GM12875 (cell line): ENCODE measurements around the gene SLN.

ENCODE experiments used
- H3K4me3 ChIP-seq: one replicate; pipeline ENCODE4 v1.5.1; 2011; ENCODE audit warnings: low read depth, low read length, control low read depth
- TF ChIP-seq, protein P1 (sequence below): IDR thresholded peaks from 2 replicates; pipeline ENCODE4 v1.5.1; 2011; ENCODE audit warnings: low read depth, mild to moderate bottlenecking, control low read depth, inconsistent platforms, low read length, moderate library complexity, borderline replicate concordance; ENCODE audit not compliant: insufficient read depth

Gene SLN

GRCh38 chr11:107688322-107688918, 23.4 kb downstream of the SLN start:
- TF ChIP-seq, protein P1, sequence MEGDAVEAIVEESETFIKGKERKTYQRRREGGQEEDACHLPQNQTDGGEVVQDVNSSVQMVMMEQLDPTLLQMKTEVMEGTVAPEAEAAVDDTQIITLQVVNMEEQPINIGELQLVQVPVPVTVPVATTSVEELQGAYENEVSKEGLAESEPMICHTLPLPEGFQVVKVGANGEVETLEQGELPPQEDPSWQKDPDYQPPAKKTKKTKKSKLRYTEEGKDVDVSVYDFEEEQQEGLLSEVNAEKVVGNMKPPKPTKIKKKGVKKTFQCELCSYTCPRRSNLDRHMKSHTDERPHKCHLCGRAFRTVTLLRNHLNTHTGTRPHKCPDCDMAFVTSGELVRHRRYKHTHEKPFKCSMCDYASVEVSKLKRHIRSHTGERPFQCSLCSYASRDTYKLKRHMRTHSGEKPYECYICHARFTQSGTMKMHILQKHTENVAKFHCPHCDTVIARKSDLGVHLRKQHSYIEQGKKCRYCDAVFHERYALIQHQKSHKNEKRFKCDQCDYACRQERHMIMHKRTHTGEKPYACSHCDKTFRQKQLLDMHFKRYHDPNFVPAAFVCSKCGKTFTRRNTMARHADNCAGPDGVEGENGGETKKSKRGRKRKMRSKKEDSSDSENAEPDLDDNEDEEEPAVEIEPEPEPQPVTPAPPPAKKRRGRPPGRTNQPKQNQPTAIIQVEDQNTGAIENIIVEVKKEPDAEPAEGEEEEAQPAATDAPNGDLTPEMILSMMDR = no peak
- no peak overlapping the region for H3K4me3 ChIP-seq

DNA sequence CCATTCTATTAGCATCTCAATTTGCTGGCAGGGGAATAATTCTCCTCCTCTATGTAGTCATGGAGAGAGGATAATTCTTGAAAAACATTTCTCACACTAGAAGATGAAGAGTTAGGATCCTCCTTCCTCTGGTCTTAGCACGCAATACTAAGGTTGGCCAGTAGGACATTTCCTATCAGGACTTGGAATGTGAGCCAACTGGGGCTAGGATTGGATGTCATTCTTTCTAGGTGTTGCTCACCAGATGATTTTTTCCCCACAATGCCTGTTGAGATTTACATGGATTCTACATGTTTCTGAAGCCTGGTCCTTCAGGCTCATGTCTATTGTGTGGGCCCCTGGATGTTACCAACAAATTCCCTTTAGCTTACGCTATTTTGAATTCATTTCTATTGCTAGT, 28.0 kb downstream of the SLN start:
- TF ChIP-seq, protein P1 = peak; percentile 44; the same call in 1 of the 2 replicates
- no peak overlapping the region for H3K4me3 ChIP-seq

DNA sequence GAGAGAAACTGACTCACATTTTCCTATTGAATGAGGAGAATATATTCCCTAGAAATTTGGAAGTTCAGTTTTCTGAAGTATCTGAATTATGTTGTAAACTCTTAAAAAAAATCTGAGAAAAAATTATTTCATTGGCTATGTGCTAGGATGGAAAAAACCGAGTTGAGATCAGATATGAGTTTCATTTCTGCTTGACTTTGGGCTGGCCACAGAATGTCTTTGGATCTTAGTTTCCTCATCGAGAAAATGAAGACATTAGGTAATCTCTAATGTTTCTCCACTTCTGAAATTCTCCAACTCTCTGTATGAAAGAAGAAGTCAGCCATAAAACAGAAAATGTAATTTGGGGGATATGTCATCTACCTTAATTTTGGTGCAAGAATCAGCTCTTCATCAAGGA, 28.8 kb downstream of the SLN start:
- TF ChIP-seq, protein P1 = no peak

GRCh38 chr11:107682572-107682971, 29.3 kb downstream of the SLN start:
- no peak overlapping the region for H3K4me3 ChIP-seq
- TF ChIP-seq, protein P1 = no peak

More for the DNA sequence above, 28.8 kb downstream of the SLN start:
- no peak overlapping the region for H3K4me3 ChIP-seq

DNA sequence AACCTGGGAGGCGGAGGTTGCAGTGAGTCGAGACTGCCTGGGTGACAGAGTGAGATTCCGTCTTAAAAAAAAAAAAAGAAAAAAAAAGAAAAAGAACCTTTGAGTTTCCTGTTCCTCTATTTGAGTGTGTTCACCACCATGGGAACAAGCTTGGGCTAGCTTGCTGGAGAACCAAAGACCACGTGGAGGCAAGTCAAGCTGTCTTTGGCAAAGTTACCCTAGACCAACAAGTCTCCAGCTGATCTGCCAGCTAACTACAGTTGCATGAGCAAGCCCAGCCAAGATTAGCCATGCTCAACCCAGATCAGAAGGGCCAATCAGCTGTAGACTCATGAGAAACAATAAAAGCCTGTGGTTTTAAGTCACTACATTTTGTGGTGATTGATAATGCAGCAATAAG, 29.7 kb downstream of the SLN start:
- TF ChIP-seq, protein P1 = no peak
- no peak overlapping the region for H3K4me3 ChIP-seq

DNA sequence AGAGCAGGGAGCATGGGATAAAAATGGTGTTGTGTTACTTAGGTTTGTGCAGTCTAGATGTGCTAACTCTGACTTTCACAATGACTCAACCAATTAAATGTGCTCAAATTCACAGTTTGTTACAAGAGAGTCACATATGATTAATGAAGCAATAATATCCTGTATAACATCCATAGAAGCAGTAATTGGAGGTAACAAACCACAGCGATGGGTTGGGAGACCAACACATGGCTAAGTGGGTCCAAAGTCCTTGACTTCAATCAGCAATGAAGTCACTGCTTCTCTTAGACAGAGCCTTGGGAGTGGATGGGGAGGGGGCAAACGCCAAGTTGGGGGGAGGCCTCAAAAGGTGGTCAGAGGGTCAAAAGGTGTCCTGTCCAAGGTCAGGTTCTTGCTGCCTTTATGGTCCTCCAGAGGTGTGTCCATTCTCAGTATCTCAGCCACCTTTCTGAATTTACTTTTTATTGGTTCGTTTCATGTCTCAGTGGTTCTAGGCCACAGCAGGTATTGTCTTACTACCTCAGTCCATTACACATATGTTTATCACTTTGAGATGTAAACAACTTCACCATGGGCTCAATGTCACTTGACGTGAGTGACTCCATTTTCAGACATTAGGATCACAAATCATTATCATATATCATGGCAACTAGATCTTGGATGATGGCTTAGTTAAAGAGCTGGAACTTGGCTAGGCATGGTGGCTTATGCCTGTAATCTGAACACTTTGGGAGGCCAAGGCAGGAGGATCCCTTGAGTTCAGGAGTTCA, 32.4 kb downstream of the SLN start:
- TF ChIP-seq, protein P1 = no peak
- no peak overlapping the region for H3K4me3 ChIP-seq

GRCh38 chr11:107678632-107678971, 33.3 kb downstream of the SLN start:
- TF ChIP-seq, protein P1 = no peak

More at GRCh38 chr11:107678632-107678971, 33.3 kb downstream of the SLN start:
- H3K4me3 ChIP-seq = no peak overlapping the region
